ENCODE measurements around the gene SNX8.
"Not testable (repeated sequence)": the region's sequence is repeated elsewhere in the genome, so short reads cannot be mapped to it uniquely, and the experiment has no call there.

The SNX8 gene

GRCh38 chr7:2290877-2291276, 23.4 kb downstream of the SNX8 start:
- no peak for DNase-seq (ENCODE audit: low read depth, low spot score)

- no peak for DNase-seq (ENCODE audit: low read depth, low spot score)
Measured at GRCh38 chr7:2289621-2290020, 24.6 kb downstream of the SNX8 start.

GRCh38 chr7:2289111-2289586, 25.1 kb downstream of the SNX8 start:
- DNase-seq (ENCODE audit: low read depth, low spot score): no peak

GRCh38 chr7:2288503-2288902, 25.7 kb downstream of the SNX8 start:
- DNase-seq (ENCODE audit: low read depth, low spot score): no peak

GRCh38 chr7:2287745-2288144, 26.5 kb downstream of the SNX8 start:
- DNase-seq (ENCODE audit: low read depth, low spot score): no peak

GRCh38 chr7:2283074-2283473, 31.2 kb downstream of the SNX8 start:
- DNase-seq (ENCODE audit: low read depth, low spot score): no peak

GRCh38 chr7:2282185-2282751, 32.0 kb downstream of the SNX8 start:
- no peak for DNase-seq (ENCODE audit: low read depth, low spot score)

- DNase-seq (ENCODE audit: low read depth, low spot score): no peak
Measured at GRCh38 chr7:2281541-2281940, 32.7 kb downstream of the SNX8 start.

GRCh38 chr7:2280424-2280823, 33.8 kb downstream of the SNX8 start:
- no peak for DNase-seq (ENCODE audit: low read depth, low spot score)

- no peak for DNase-seq (ENCODE audit: low read depth, low spot score)
Measured at GRCh38 chr7:2279896-2280295, 34.3 kb downstream of the SNX8 start.

- DNase-seq (ENCODE audit: low read depth, low spot score): no peak
Measured at GRCh38 chr7:2278026-2278425, 36.2 kb downstream of the SNX8 start.

- no peak for DNase-seq (ENCODE audit: low read depth, low spot score)
Measured at GRCh38 chr7:2276107-2276506, 38.1 kb downstream of the SNX8 start.

- DNase-seq (ENCODE audit: low read depth, low spot score): no peak
Measured at GRCh38 chr7:2275101-2275500, 39.1 kb downstream of the SNX8 start.

- DNase-seq (ENCODE audit: low read depth, low spot score): no peak
Measured at GRCh38 chr7:2274666-2275065, 39.6 kb downstream of the SNX8 start.

GRCh38 chr7:2273866-2274265, 40.4 kb downstream of the SNX8 start:
- no peak for DNase-seq (ENCODE audit: low read depth, low spot score)

GRCh38 chr7:2272031-2272430, 42.2 kb downstream of the SNX8 start:
- no peak for DNase-seq (ENCODE audit: low read depth, low spot score)

- DNase-seq (ENCODE audit: low read depth, low spot score): no peak
Measured at GRCh38 chr7:2271273-2272026, 42.8 kb downstream of the SNX8 start.

GRCh38 chr7:2270495-2270894, 43.7 kb downstream of the SNX8 start:
- no peak for DNase-seq (ENCODE audit: low read depth, low spot score)

GRCh38 chr7:2269991-2270460, 44.2 kb downstream of the SNX8 start:
- no peak for DNase-seq (ENCODE audit: low read depth, low spot score)

- DNase-seq (ENCODE audit: low read depth, low spot score): not testable (repeated sequence)
Measured at GRCh38 chr7:2269089-2269990, 44.9 kb downstream of the SNX8 start.

GRCh38 chr7:2266911-2267310, 47.3 kb downstream of the SNX8 start:
- DNase-seq (ENCODE audit: low read depth, low spot score): no peak

GRCh38 chr7:2264158-2264557, 50.1 kb downstream of the SNX8 start:
- DNase-seq (ENCODE audit: low read depth, low spot score): no peak
